NCI-H524 (cell line): ENCODE measurements around the gene STK32A.
A peak's percentile ranks its signal among the peaks of the same experiment; 100 is the strongest.

ENCODE experiments used
- DNase-seq, 2 experiments: peaks; one replicate each; lab custom pipeline; 2025; lab: John Stamatoyannopoulos, UW

Gene STK32A

DNA sequence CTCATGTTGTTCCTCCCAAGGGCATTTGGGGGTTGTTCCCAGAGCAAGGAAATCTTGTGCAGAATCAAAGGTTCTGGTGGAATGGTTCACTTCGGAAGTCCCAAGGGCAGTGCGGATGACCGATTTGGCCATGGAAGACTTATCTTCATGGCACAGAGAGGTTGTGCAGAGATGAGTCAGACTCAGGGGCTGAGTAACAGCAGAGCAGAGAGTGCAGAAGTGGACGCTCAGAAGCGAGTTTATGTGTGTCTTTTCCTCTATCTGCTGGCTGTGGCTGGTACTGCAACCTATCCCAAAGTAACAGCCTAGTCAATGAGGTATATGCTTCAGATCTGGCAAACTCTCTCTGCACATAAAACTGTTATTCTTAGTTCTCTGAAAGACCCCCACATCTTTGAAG lies 157.0 kb downstream of the STK32A start:
- peak in 1 of 2 experiments; percentile 45 for DNase-seq

DNA sequence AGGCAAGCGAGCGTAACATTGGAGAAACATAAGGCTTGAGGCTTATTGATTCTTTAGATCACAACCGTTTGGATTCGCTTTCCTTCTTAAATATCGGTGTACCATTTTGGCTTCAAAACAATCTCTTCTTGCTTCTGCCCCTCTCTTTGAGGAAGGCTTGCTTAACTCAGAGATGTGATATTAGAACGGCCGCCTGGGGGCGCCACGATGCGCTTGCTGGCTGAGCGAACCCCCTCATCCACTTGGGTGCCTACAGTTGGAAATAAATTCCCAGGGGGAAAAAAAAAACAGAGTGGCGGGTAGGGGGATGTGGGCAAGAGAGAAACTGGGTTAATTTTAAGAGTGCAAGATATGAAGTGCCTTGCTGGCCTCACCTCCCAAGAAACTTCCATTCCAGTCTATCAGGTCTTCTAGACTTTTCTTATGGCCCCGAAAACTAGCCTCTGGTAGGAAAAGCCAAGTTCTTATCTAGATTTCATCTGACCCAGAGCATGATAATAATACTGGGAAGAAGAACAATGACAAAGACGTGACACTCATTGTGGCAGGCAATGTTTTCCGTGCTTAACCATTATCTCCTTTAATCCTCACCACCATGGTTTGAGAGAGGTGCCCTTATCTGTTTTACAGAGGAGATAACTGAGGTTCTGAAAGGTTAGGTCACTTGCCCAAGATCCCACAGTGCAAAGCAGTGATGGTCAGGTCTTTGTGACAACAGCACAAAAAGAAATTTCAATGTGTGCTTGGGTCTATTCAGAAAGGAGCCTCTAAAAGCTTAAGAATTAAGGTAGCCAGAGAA lies 159.2 kb downstream of the STK32A start:
- DNase-seq = no peak

DNA sequence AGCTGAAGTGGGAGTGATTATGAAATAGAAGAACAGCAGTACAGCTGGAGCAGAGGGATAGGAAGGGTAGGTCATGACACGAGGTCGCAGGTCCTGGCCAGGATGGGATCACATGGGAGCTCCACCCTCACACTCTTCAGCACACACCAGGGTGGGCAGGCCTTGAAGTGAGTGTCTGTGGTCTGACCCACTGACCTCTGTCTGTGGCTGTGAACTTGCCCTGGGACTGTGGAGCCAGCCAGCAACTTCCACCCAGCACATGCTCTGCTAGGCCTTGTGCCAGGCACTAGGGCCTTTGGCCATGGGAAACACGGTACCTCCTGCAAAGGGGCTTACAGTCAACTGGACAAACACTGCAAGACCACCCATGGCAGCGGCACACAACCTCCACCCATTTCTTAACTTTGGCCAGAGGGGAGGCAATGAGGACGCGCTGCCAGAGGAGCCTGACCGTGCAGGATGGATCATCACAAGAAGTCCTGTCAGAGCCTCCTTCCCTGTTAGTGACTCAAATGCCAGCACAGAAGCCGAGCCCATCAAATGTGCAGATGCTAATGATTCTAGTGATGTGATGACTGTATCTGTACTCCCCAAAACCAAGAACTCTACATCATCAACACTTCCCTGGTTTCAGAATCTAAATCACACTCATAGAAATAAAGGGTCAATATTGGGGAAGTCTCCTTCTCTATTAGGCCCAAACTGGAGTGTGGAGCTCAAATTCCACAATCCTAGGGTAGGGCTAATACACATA lies 161.4 kb downstream of the STK32A start:
- DNase-seq = no peak

DNA sequence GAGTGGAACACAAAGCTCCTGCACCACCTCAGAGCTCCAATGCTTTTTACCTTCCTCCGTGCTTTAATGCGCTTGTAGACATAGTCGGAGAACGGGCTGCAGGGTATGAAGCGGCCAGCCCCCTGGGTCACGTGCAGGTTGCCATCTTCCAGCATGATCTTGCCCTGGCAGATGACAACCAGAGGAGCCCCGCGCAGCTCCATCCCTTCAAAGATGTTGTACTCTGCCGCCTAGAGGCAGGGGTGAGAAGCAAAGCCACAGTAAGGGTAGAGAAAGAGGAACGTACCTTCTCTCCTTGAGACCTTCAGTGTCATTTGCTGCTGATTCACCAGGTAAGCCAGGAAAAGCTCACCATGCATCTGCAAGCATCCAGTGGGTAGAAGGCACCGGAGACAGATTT lies 162.8 kb downstream of the STK32A start:
- no peak for DNase-seq

DNA sequence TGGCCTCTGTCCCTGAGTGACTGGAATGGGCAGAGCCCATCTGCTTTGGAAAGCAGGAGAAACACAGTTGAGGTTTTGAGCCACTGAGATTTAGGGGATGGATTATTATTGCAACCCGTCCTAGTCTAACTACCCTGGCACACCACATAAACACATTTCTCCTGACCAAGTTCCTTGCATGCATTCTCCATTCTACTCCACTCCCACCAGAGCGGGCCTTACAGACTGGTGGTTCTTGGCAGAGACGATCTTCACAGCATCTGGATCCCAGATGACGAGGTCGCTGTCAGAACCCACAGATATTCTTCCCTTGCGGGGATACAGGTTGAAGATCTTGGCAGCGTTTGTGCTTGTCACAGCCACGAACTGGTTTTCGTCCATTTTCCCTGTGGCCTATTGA lies 164.0 kb downstream of the STK32A start:
- DNase-seq = no peak

DNA sequence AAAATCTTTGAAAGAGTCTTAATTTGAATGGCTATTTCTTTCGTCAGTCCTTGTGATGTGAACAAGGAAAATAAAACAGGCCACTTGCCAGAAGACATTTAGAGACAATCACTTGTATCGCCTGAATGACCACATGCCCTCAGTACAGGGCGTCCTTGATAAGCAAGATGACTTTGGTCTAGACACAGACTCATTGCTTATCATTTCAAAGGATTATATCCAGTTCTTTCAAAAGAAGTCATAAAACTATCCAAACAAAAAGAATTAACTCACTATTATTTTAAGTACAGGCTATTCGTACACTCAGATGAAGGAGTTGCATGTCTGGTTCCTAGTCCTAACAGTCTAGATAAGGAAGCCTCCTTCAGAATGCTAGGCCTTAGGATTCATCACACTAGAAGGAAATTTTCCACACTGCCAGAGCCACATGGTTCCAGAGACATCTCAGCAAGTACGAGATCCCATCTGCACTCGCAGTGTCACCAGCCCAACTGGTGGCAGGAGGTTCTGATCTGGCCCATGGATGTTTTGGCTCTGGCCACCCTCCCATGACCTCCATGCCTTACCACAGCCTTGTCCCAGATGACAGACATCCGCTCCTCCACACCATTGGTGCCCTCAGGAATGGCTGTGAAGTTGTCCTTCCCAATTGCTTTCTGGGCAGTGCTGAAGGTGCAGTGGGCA lies 165.4 kb downstream of the STK32A start:
- no peak for DNase-seq

DNA sequence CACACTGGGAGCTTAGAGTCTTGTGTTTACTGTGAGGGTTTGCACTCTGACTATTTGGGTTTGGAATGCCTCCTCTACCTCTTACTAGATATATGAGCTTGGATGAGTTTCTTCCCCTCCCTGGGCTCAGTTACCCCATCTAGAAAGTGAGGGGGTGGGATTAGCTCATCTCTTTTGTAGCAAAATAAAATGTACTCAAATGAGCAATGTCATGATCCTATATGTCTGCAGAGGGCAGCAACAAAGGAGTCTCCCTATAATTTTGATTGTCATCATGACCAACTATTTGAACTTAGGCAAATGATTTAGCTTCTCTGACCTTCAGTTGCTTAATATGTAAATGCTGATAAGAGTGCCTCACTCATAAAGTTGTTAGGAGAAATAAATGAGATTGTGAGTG lies 166.1 kb downstream of the STK32A start:
- DNase-seq = no peak

DNA sequence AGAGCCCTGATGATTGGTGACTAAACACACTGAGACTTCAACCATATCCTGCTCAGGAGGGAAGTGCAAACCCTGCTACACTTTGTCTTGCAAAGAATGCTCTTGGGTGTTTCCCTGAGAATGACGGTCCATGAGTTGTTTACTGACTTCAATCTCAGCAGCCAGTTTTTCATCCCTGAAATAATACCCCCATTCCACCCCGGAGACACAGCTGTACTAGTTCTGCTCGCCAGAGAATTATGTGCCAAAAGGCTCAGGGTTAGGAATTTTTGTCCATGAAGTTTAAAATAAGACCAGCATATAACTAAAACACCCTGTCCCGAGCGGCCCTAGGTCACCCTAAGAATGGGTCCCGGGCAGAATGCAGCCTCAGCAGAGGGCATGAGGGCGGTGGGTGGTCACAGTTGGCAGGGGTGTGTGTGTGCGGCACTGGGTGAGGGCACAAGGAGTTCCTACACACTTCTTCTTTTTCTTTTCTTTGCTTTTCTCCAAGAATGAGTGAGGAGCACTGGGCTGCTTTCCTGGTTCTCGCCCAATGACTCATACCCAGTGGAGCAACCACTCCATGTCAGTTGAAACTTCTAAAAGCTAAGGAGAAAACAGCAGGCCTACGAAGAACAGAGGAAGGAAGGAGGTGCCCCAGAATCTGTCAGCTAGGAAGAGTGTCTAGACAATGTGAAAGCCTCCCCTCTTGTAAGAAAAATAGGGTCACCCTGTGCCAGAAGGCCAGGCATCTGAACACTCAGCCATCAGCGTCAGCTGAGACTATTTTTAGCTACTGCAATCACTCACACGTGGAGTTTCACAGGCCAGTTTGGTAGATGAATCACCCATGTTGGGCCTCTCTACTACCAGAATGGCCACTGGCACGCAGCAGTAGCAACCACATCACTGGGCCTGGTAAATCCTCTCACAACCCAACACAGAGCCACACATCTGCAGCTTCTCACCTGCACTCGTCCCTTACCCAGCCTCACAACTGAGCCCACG lies 169.1 kb downstream of the STK32A start:
- no peak for DNase-seq

DNA sequence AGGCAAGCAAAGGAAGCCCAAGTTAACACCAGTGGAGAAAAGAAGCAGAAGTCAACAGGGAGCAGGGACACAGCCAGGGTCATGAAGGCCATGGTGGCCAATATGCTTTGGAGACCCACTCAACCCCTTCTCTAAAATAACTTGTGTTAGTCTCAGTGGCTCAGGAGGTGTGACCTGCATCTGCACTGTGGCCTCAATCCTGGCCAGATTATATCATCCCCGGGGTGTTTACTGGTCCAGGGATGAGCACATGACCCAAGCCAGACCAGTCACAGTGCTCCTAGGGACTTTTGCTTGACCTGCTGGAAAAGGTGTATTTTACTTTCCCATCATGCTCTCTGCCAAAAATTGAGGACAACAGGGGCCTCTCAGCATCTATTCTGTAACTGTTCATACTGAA lies 169.9 kb downstream of the STK32A start:
- DNase-seq = no peak

DNA sequence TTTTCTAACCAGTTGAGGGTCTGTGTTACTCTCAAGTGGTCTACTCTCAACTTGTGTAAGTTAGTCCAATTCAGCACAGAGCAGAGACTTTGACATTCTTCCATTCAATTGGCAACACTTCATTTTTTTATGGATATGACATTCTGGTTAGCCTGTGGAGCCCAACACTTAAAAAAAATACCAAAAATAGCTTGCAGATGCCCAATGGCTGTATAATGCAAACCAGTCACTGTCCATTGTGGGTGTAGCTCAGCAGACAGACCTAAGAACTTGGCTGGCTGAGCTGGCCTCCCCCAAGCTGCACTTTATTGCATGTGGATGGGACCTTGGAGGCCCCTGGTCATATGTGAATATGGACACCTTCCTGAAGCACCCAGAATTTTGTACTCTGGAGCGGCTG lies 171.8 kb downstream of the STK32A start:
- no peak for DNase-seq

DNA sequence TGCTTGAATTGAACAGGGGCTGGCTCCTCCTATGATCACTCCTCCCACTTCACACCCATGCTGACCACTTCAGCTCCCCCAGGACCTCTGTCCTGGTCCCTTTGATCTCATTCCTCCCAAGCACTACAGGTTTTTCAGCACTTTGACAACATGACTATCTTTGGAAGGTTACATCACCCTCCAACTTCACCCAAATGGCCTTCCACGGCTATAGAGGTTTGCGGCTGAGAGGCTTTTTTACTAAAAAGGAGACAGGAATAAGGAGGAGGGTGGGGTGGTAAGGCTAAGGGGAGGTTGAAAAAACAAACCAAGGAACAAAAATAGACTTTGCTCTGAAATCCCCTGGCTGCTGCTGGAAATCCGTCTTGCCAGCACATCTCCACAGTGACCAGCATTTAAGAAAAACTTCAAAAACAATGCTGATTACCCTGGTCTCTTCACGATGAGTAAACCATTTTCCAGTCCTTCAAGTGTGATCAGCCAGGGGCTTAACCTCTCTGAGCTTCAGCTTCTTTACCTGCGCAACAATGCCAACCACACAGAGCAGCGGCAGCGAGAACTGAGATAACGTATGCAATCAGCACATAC lies 172.4 kb downstream of the STK32A start:
- DNase-seq = no peak

DNA sequence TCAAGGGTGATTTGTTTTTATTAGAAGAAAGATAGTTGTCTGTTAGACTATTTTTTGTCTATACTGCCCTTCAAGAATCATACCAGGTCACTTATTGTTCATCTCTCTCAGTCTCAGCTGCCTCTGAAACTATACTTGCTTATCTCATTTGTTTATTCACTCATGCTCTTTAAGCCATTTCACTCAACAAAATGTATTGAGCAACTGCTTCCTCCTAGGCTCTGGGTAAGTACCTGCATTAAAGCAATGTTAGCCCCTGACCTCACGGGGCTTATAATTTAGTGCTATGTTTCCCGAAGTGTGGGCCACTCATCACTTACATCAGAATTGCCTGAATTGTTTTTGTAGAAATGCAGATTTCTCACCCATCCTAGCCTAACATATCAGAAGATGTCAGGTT lies 174.2 kb downstream of the STK32A start:
- no peak for DNase-seq

DNA sequence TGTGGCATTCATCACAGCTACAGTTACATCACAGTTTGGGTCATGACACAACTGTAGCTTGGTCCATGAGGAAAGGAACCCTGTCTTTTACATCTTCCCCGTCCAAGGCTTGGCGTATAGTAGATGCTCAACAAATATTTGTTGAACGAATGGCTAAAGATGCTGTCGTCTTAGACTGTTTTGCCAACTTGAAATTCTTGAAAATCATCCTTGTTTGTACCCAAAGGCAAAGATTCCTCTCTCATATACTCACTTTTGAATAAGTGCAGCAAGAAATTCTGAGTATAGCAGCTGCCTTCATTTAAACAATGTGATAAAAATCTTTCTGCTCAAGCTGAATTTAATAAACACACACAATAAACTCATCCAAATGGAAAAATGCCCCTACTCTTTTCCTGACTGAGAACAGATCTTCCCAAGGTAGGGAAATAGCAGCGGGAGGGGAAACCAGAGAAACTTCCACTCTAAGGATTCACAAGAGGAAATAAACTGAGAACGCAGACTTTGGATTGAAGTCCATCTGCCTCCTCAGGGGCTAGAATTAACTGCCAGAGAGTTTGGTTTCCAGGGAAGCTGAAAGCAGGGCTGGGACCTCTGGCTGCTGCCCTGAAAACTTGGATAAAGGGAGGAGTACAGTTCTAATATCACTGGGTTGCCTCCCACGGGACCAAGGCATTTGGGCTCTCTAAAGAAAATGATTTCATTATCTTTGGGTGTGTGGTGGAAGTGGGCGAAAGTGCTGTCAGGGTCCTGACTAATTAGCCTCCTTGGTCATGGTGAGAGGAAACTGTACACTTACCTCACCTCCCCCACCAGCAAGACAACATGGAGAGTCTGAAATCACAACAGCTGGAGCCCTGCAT lies 175.9 kb downstream of the STK32A start:
- no peak for DNase-seq

DNA sequence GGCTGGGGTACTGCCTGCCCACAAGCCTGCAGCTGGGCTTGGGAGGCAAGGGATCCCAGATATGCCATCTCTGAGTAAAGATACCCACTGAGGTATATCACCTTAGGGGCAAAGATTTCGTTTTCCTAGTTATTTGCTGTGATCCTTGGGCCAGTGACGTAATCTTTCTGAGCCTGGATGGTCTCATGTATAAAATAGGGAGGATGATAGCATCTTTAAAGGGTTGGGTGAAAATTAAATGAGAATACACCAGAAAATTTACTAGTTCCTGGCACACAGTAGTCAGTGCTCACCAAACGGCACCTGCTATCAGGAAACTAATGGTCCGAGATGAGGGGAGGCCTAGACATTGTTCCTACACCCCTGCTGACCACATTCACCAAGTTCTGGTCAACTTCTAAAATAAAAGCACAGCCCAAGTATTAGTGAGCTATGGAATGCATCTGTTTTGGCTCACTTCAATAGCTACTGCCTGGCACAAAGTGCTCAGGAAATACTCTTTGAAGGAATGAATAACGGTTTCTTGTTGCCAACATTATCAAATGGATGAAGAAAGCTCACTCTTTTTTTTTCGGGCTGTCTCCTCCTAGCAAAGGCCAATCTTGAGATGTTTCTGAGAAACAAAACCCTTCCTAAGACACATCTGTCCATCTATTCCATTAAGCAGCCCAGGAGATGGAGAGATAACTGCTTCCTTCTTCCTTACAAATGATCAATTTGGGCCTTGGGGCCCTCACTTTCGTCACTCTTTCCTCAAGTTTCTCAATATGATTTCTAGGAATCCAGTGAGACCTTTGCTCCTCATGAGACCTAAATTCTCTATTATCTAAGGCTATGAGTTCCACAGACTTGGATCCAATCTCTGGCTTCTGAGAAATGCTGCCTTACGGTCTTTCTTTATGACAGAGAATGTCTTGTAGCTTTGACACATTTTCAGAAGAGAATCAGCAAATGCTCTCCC lies 176.8 kb downstream of the STK32A start:
- DNase-seq = no peak

DNA sequence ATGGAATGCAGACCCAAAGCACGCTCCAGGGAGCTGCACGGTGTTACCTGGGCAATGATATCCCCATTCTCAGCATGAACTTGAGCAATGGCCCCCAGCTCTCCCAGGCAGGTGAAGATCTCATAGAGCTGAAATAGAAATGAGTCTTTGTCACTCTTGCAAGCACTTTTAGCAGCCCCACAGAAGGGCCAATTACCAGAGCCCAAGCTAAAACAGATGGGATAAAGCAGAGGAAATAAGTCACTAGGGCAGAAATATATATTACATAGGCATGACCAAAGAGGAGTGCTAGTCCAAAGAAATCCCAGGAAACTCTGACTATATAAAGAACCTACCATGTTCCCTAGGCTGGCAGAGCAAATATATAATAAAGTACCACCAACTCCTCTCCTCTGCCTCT lies 177.7 kb downstream of the STK32A start:
- no peak for DNase-seq

DNA sequence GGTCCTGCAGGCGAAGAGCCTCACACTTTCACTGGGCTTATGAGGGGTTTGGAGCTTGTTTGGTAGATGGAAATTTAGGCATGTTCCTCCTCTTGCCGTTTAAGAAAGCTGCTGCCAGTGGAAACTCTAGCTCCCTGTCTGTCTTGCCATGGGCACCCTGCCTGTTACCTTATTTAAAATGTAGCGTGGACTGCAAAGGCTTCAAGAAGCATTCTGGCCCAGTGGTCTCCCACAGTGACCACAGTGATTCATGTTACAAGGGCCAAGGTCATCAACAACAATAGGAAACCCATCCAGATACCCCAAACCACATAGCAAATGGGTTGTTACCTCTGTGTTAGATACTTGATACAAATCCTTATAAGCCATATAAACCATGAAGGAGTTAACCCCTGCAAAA lies 178.4 kb downstream of the STK32A start:
- no peak for DNase-seq

DNA sequence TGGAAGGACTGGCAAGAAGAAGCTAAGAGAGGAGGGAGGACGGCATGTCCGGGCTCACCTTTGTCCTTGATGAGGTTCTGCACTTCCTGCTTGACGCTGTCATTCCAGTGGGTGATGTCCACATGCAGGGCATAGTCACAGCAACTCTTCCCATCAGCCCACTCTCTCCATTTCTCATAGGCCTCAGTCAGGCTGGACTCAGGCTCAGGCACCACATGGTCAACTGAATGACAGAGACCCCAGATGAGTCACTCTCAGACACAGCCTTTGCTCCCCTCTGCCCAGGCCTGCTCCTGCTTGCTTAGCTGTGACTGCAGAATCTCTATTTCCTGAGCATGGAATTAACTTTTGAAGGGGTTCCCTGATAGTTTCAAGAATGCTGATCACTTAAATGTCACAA lies 180.8 kb downstream of the STK32A start:
- DNase-seq = no peak

DNA sequence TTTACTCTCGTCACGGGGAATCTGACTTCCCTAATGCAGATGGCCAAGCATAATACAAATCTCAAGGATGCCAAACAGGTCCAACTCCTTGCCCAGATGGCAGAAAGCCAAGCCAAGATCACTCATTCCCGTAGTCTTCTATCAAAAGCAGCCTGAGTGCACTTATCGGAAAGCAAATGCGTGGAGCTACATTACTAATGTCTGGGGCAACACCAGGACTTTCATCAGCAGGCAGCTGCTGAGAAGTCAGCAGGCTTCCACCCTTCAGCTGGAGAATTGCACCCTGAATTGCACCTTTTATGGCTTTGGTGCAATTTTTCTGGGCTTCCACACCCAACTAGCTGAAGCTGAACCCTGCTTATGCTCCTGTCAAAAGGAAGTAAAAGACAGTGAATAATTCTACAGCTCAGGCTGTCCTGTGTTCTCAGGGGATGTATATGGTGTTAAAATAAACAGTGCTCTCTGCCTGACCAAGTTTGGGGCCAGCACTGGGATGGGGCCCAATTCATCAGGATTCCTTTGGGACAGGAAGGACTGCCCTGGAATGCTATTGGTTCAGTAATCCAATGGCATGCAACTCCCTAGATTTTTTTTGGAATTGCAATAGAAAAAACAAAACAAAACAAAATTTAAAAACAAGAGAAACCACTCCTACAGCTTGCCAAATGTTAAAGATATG lies 182.4 kb downstream of the STK32A start:
- DNase-seq = peak; percentile 62 to 87

DNA sequence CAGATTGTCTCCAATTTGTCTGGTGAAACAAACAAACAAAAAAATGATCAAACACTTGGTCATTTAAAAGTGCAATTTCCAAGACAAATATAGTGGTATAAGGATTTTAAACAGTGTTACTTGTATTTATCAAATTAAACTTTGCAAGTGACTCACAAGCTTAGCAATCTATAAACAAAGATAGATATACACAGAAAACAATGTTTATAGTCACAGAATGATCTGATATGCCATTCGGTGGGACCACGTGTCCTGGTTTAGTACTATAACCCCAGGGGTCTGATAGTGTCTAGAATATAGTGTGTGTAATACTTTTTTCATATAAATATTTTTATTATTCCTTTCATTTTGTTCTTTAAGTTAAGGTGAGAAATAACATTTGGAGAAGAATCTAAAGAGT lies 183.8 kb downstream of the STK32A start:
- no peak for DNase-seq
